H1 (cell line): ENCODE measurements around the gene PCDH9. TPM values are rescaled to one million over a fixed set of nuclear protein-coding genes. Genes with fewer than 3 reads are reported as not detected.

Experiments
- CTCF ChIA-PET: fragments of 300-600 bp; sonication (Branson Sonifier 250); formaldehyde crosslinking; loops from one replicate; lab custom pipeline; 2021; ENCODE audit not compliant: partially characterized antibody; lab: Charles Lee
- POLR2A ChIA-PET: fragments of 300-600 bp; sonication (Branson Sonifier 250); formaldehyde crosslinking; loops from one replicate; lab custom pipeline; 2021; ENCODE audit warnings: inconsistent platforms; ENCODE audit not compliant: partially characterized antibody; lab: Charles Lee
- DNase-seq, 2 experiments: peaks; one replicate each; pipeline versions ENCODE4 v3.0.0 to v3.0.0-alpha.2; 2010 to 2022; ENCODE audit warnings: low spot score in 2 of 2, low read depth in 1 of 2, mixed read lengths in 1 of 2
- FAIRE-seq: peaks from 2 replicates; lab custom pipeline; 2011; peaks lifted over from hg19 to GRCh38; lab: Jason Lieb, UNC
- H2AFZ ChIP-seq: 2 replicates; pipeline ENCODE4 v1.8.1; 2012; ENCODE audit warnings: low read length, inconsistent platforms
- H2AK5ac ChIP-seq: 2 replicates; pipeline ENCODE4 v1.6.1; 2013; ENCODE audit warnings: low read depth, low read length
- H2BK120ac ChIP-seq: replicated peaks from 2 replicates; pipeline ENCODE3; 2013; ENCODE audit warnings: low read depth, low read length, inconsistent platforms
- H2BK12ac ChIP-seq: 2 replicates; pipeline ENCODE4 v1.6.1; 2013; ENCODE audit warnings: low read depth, low read length
- H2BK15ac ChIP-seq: 2 replicates; pipeline ENCODE4 v1.6.1; 2013; ENCODE audit warnings: low read length
- H2BK20ac ChIP-seq: 2 replicates; pipeline ENCODE4 v1.6.1; 2013; ENCODE audit warnings: low read length
- H2BK5ac ChIP-seq: 2 replicates; pipeline ENCODE4 v1.6.1; 2013; ENCODE audit warnings: low read depth, low read length
- H3K14ac ChIP-seq: 2 replicates; pipeline ENCODE4 v1.6.1; 2013; ENCODE audit warnings: inconsistent platforms; ENCODE audit not compliant: insufficient read length
- H3K18ac ChIP-seq: 2 replicates; pipeline ENCODE4 v1.6.1; 2013; ENCODE audit warnings: low read length; ENCODE audit errors: extremely low read depth
- H3K23ac ChIP-seq: 2 replicates; pipeline ENCODE4 v1.6.1; 2013; ENCODE audit warnings: inconsistent platforms; ENCODE audit not compliant: insufficient read length
- H3K23me2 ChIP-seq: 2 replicates; pipeline ENCODE4 v1.6.1; 2013; ENCODE audit warnings: low read depth, low read length
- H3K27ac ChIP-seq: 2 replicates; pipeline ENCODE4 v1.6.1; 2011; ENCODE audit warnings: low read depth, low read length, inconsistent platforms
- H3K27me3 ChIP-seq, 4 experiments: replicated peaks in 1 of 4; 1 replicate in 1 of 4; 2 replicates in 3 of 4; pipeline versions ENCODE4 v1.6.1 to v1.8.1; 2011 to 2013; ENCODE audit warnings: low read length in 3 of 4, mild to moderate bottlenecking in 3 of 4, inconsistent platforms in 2 of 4, mixed read lengths in 2 of 4, moderate library complexity in 1 of 4; ENCODE audit not compliant: control insufficient read depth in 3 of 4, insufficient read depth in 3 of 4; ENCODE audit errors: extremely low read depth in 1 of 4
- H3K36me3 ChIP-seq, 4 experiments: 2 replicates each; pipeline versions ENCODE4 v1.6.1 to v1.8.1; 2011 to 2013; ENCODE audit warnings: mild to moderate bottlenecking in 4 of 4, low read length in 3 of 4, moderate library complexity in 2 of 4, control low read depth in 1 of 4, inconsistent platforms in 1 of 4; ENCODE audit not compliant: insufficient read depth in 4 of 4, control insufficient read depth in 2 of 4
- H3K4ac ChIP-seq: replicated peaks from 2 replicates; pipeline ENCODE3; 2013; ENCODE audit warnings: low read length, low read depth, mixed read lengths, inconsistent platforms; ENCODE audit not compliant: insufficient read length
- H3K4me1 ChIP-seq, 4 experiments: replicated peaks in 1 of 4; 1 replicate in 1 of 4; 2 replicates in 3 of 4; pipeline versions ENCODE4 v1.6.1 to v1.8.1; 2011 to 2013; ENCODE audit warnings: low read length in 3 of 4, inconsistent platforms in 2 of 4, mixed read lengths in 1 of 4; ENCODE audit not compliant: insufficient read depth in 4 of 4, control insufficient read depth in 3 of 4
- H3K4me2 ChIP-seq, 2 experiments: 2 replicates each; pipeline versions ENCODE4 v1.6.1 to v1.8.1; 2011 to 2013; ENCODE audit warnings: low read depth in 2 of 2, low read length in 2 of 2, control low read depth in 1 of 2, inconsistent platforms in 1 of 2, mild to moderate bottlenecking in 1 of 2; ENCODE audit not compliant: insufficient read depth in 1 of 2
- H3K4me3 ChIP-seq, 4 experiments: fragments of 200-600, 300-600 bp in 1 of 4; sonication (generic), shearing (Covaris generic), sonication (Bioruptor Twin) in 1 of 4; 2 replicates each; pipeline versions ENCODE4 v1.5.1 to v1.8.1; 2011 to 2016; ENCODE audit warnings: low read length in 4 of 4, low read depth in 3 of 4, control low read depth in 2 of 4, inconsistent platforms in 2 of 4, mild to moderate bottlenecking in 2 of 4, mixed read lengths in 1 of 4, moderate library complexity in 1 of 4; ENCODE audit not compliant: insufficient read depth in 2 of 4; ENCODE audit errors: extremely low read depth in 1 of 4
- H3K56ac ChIP-seq: replicated peaks from 2 replicates; pipeline ENCODE3; 2013; ENCODE audit warnings: low read depth, mild to moderate bottlenecking, mixed read lengths, low read length, inconsistent platforms; ENCODE audit not compliant: insufficient read length
- H3K79me1 ChIP-seq: 2 replicates; pipeline ENCODE4 v1.6.1; 2013; ENCODE audit warnings: low read depth, low read length, control low read depth
- H3K79me2 ChIP-seq, 2 experiments: 2 replicates each; pipeline versions ENCODE4 v1.6.1 to v1.8.1; 2012 to 2013; ENCODE audit warnings: low read length in 2 of 2, mild to moderate bottlenecking in 2 of 2, inconsistent platforms in 1 of 2; ENCODE audit not compliant: insufficient read depth in 2 of 2, control insufficient read depth in 1 of 2
- H3K9ac ChIP-seq, 4 experiments: replicated peaks in 1 of 4; 1 replicate in 1 of 4; 2 replicates in 3 of 4; pipeline versions ENCODE4 v1.6.1 to v1.8.1; 2011 to 2013; ENCODE audit warnings: low read depth in 3 of 4, low read length in 3 of 4, control low read depth in 2 of 4, mild to moderate bottlenecking in 2 of 4, moderate library complexity in 2 of 4, inconsistent platforms in 1 of 4; ENCODE audit errors: extremely low read depth in 1 of 4
- H3K9me3 ChIP-seq, 2 experiments: 2 replicates each; pipeline versions ENCODE4 v1.6.1 to v1.8.1; 2012 to 2013; ENCODE audit warnings: mild to moderate bottlenecking in 2 of 2, moderate library complexity in 2 of 2, control low read depth in 1 of 2, inconsistent platforms in 1 of 2, low read depth in 1 of 2, low read length in 1 of 2, mixed read lengths in 1 of 2; ENCODE audit not compliant: insufficient read depth in 2 of 2
- H4K20me1 ChIP-seq, 2 experiments: replicated peaks in 1 of 2; 2 replicates each; pipeline versions ENCODE3 to v1.8.1; 2011 to 2013; ENCODE audit warnings: inconsistent platforms in 2 of 2, low read length in 2 of 2, mild to moderate bottlenecking in 1 of 2; ENCODE audit not compliant: insufficient read depth in 2 of 2, control insufficient read depth in 1 of 2
- H4K5ac ChIP-seq: 2 replicates; pipeline ENCODE4 v1.6.1; 2013; ENCODE audit warnings: low read length, low read depth, mixed read lengths, inconsistent platforms; ENCODE audit not compliant: insufficient read length
- H4K8ac ChIP-seq: 2 replicates; pipeline ENCODE4 v1.8.0; 2013; ENCODE audit warnings: mild to moderate bottlenecking, moderate library complexity, low read length, inconsistent platforms; ENCODE audit not compliant: insufficient read depth; ENCODE audit errors: extremely low read depth
- H4K91ac ChIP-seq: replicated peaks from 2 replicates; pipeline ENCODE3; 2013; ENCODE audit warnings: low read length, mixed read lengths, inconsistent platforms; ENCODE audit not compliant: insufficient read length
- BACH1 ChIP-seq: IDR thresholded peaks from 2 replicates; pipeline ENCODE4 v1.6.1; 2012; ENCODE audit warnings: low read length, improper control_type of control experiment
- BRCA1 ChIP-seq: IDR thresholded peaks from 2 replicates; pipeline ENCODE4 v1.6.1; 2012; ENCODE audit warnings: low read depth, low read length, improper control_type of control experiment
- CHD1 ChIP-seq: IDR thresholded peaks from 2 replicates; pipeline ENCODE4 v1.6.1; 2012; ENCODE audit warnings: low read depth, low read length, improper control_type of control experiment
- CHD2 ChIP-seq: IDR thresholded peaks from 2 replicates; pipeline ENCODE4 v1.6.1; 2012; ENCODE audit warnings: low read length, improper control_type of control experiment
- CREB1 ChIP-seq: IDR thresholded peaks from 2 replicates; pipeline ENCODE4 v1.6.1; 2012; ENCODE audit warnings: inconsistent platforms
- FOSL1 ChIP-seq: IDR thresholded peaks from 2 replicates; pipeline ENCODE4 v1.6.1; 2011; ENCODE audit warnings: mild to moderate bottlenecking, low read depth, low read length, moderate library complexity; ENCODE audit not compliant: insufficient read depth
- JUN ChIP-seq: IDR thresholded peaks from 2 replicates; pipeline ENCODE4 v1.6.1; 2011; ENCODE audit warnings: low read depth, mild to moderate bottlenecking, improper control_type of control experiment, low read length
- JUND ChIP-seq: IDR thresholded peaks from 2 replicates; pipeline ENCODE4 v1.6.1; 2011; ENCODE audit warnings: mild to moderate bottlenecking, improper control_type of control experiment, low read length
- KDM1A ChIP-seq: fragments of 200-600, 300-600 bp; sonication (generic); IDR thresholded peaks from 2 replicates; pipeline ENCODE4 v1.7.1; 2016; ENCODE audit warnings: mild to moderate bottlenecking, low read length, borderline replicate concordance
- KDM5A ChIP-seq: fragments of 200-600 bp; IDR thresholded peaks from 2 replicates; pipeline ENCODE4 v1.7.1; 2012; ENCODE audit warnings: mild to moderate bottlenecking, low read length, inconsistent platforms, mixed read lengths
- MAFK ChIP-seq: IDR thresholded peaks from 2 replicates; pipeline ENCODE4 v1.6.1; 2012; ENCODE audit warnings: low read depth, mild to moderate bottlenecking, improper control_type of control experiment, low read length
- POLR2AphosphoS5 ChIP-seq: IDR thresholded peaks from 2 replicates; pipeline ENCODE4 v1.6.1; 2011; ENCODE audit warnings: low read depth, low read length
- SIN3A ChIP-seq, 2 experiments: IDR thresholded peaks in 1 of 2; conservative IDR thresholded peaks in 1 of 2; 2 replicates each; pipeline ENCODE4 v1.6.1; 2011 to 2012; ENCODE audit warnings: low read length in 2 of 2, improper control_type of control experiment in 1 of 2, low read depth in 1 of 2, mild to moderate bottlenecking in 1 of 2
- SIRT6 ChIP-seq: IDR thresholded peaks from one replicate; pipeline ENCODE4 v1.7.1; 2012; ENCODE audit warnings: low read length, inconsistent platforms
- TCF12 ChIP-seq: IDR thresholded peaks from 2 replicates; pipeline ENCODE4 v1.6.1; 2011; ENCODE audit warnings: low read depth, mild to moderate bottlenecking, low read length
- WGBS, 2 experiments: shearing (Covaris generic) in 1 of 2; methylation state at CpG; one replicate each; pipeline versions ENCODE4 v1.1.6 to v1.1.7; 2013 to 2015; ENCODE audit warnings: low lambda C conversion rate in 2 of 2, mixed read lengths in 2 of 2, inconsistent platforms in 1 of 2, low coverage in 1 of 2, missing lambda C conversion rate in 1 of 2; ENCODE audit not compliant: insufficient replicate concordance in 2 of 2, insufficient coverage in 1 of 2, insufficient read length in 1 of 2; ENCODE audit errors: extremely low coverage in 1 of 2, missing lambda C conversion rate in 1 of 2; 5-methylcytosine and 5-hydroxymethylcytosine counted together
- polyA plus RNA-seq, 7 experiments: library from polyadenylated mRNA; depleted of rRNA in 3 of 7; stranded (reverse) in 5 of 7; unstranded in 2 of 7; fragments of >200 nt in 5 of 7; fragments of 200-250 nt in 2 of 7; gene quantifications; 1 replicate in 5 of 7; 2 replicates in 1 of 7; 4 replicates in 1 of 7; pipeline versions ENCODE4 v1.2.1 to v1.2.3, GENCODE V29; 2011 to 2013; ENCODE audit warnings: missing spikeins in 2 of 7, mixed read lengths in 2 of 7
- total RNA-seq: library from RNA; stranded (reverse); fragmentation: NEBNext Ultra II Directional; extraction: Animal tissue kit (Norgen Biotek cat#: 25700); gene quantifications from 2 replicates; pipeline ENCODE4 v1.2.1, GENCODE V29; 2021

PCDH9 gene
- total and polyA plus RNA-seq, 2 of the 8 experiments (the other 6 are each of a cell fraction or from before 2014, with no cell fraction given) = 0.12 to 0.60 TPM

GRCh38 chr13:66659286-66659685 is 570.9 kb downstream of the PCDH9 start:
- Histone ChIP-seq H3K56ac (no peak overlapping the region), H3K4me3 (no peak overlapping the region), H2BK5ac (no peak overlapping the region), H3K14ac (no peak overlapping the region), H3K23ac (no peak overlapping the region), H2AFZ (no peak overlapping the region), H3K9ac (no peak overlapping the region), H3K18ac (no peak overlapping the region), H4K5ac (no peak overlapping the region), H3K4me1 (no peaks in the 10 kb centered on the region), H2BK120ac (no peak overlapping the region), H3K79me1 (no peaks in the 10 kb centered on the region), H4K20me1 (no peaks in the 10 kb centered on the region), H3K27ac (no peak overlapping the region), H4K8ac (no peak overlapping the region), H3K79me2 (no peaks in the 10 kb centered on the region), H2BK15ac (no peak overlapping the region), H3K4me2 (no peak overlapping the region), H3K4ac (no peak overlapping the region), H3K36me3 (no peaks in the 10 kb centered on the region), H2AK5ac (no peak overlapping the region), H2BK12ac (no peak overlapping the region), H3K27me3 (no peaks in the 10 kb centered on the region), H2BK20ac (no peak overlapping the region), H3K23me2 (no peaks in the 10 kb centered on the region), H3K9me3 (no peaks in the 10 kb centered on the region), H4K91ac (no peak overlapping the region)
- 91% methylated on average over 2 of the region's 2 CpGs; no CpG with 5 or more reads in 1 of the 2 experiments for WGBS, 2 experiments
- ChIA-PET CTCF (interaction anchor here (0.9 to 1.1 kb wide), 2 partner anchors 12 to 201 kb away, joined by 3 read pairs; no protein-coding TSS in a partner anchor), POLR2A (no interaction called here)
- DNase-seq = no peak
- no peak for FAIRE-seq
- no peak for TF ChIP-seq POLR2AphosphoS5
- TF ChIP-seq JUN = no peak
- no peak for TF ChIP-seq SIRT6
- TF ChIP-seq TCF12 = no peak
- TF ChIP-seq KDM5A = no peak
- no peak for TF ChIP-seq CHD2
- no peak for TF ChIP-seq SIN3A (conservative IDR thresholded peaks at IDR 0.05 in 1 of 2, IDR thresholded peaks at IDR 0.05 in 1 of 2; ENCODE audit: low read depth in 1 of 2, low read length in 2 of 2)
- no peak for TF ChIP-seq CREB1
- no peak for TF ChIP-seq FOSL1
- TF ChIP-seq MAFK = no peak
- TF ChIP-seq JUND = no peak
- TF ChIP-seq KDM1A = no peak
- TF ChIP-seq BACH1 = no peak
- TF ChIP-seq CHD1 = no peak
- no peak for TF ChIP-seq BRCA1
